Measurements from ENCODE around the gene ASB10.

The ASB10 gene

GRCh38 chr7:151152643-151153513 is 34.2 kb downstream of the ASB10 start:
- DNase-seq (ENCODE audit: extremely low read depth, low read depth): no peak
- peak; percentile 7 for TF ChIP-seq CTCF (IDR thresholded peaks at IDR 0.05; ENCODE audit: low read depth, low read length)

- DNase-seq (ENCODE audit: extremely low read depth, low read depth): no peak
- TF ChIP-seq CTCF (IDR thresholded peaks at IDR 0.05; ENCODE audit: low read depth, low read length): no peak
Measured at GRCh38 chr7:151150388-151150787, 36.7 kb downstream of the ASB10 start.

GRCh38 chr7:151148319-151149259 is 38.5 kb downstream of the ASB10 start:
- no peak for TF ChIP-seq CTCF (IDR thresholded peaks at IDR 0.05; ENCODE audit: low read depth, low read length)
- no peak for DNase-seq (ENCODE audit: extremely low read depth, low read depth)

- no peak for DNase-seq (ENCODE audit: extremely low read depth, low read depth)
- no peak for TF ChIP-seq CTCF (IDR thresholded peaks at IDR 0.05; ENCODE audit: low read depth, low read length)
Measured at GRCh38 chr7:151146761-151147160, 40.3 kb downstream of the ASB10 start.

GRCh38 chr7:151144387-151144786 is 42.7 kb downstream of the ASB10 start:
- no peak for DNase-seq (ENCODE audit: extremely low read depth, low read depth)
- TF ChIP-seq CTCF (IDR thresholded peaks at IDR 0.05; ENCODE audit: low read depth, low read length): no peak

- TF ChIP-seq CTCF (IDR thresholded peaks at IDR 0.05; ENCODE audit: low read depth, low read length): no peak
- no peak for DNase-seq (ENCODE audit: extremely low read depth, low read depth)
Measured at GRCh38 chr7:151143261-151144015, 43.6 kb downstream of the ASB10 start.
